ENCODE results near the gene HSPA9. TPM values are rescaled to one million over a fixed set of nuclear protein-coding genes. Genes with fewer than 3 reads are reported as not detected.

The HSPA9 gene
- polyA plus RNA-seq, 1 donor from 2014 or later = 280 TPM

GRCh38 chr5:138597661-138598400 is 22.6 kb upstream of the HSPA9 start:
- Histone ChIP-seq H3K27me3 (ENCODE audit: insufficient read depth, low read depth, low read length) (no peaks in the 10 kb centered on the region), H3K9ac (ENCODE audit: low read length) (no peak overlapping the region), H2AFZ (ENCODE audit: low read depth, low read length) (no peak overlapping the region), H3K9me3 (ENCODE audit: low read length) (no peaks in the 10 kb centered on the region), H3K4me3 (ENCODE audit: low read length) (no peak overlapping the region), H4K20me1 (ENCODE audit: insufficient read depth) (no peaks in the 10 kb centered on the region), H3K4me2 (ENCODE audit: low read length) (no peak overlapping the region), H3K36me3 (ENCODE audit: insufficient read depth, low read length) (no peaks in the 10 kb centered on the region), H3F3A (ENCODE audit: insufficient read depth, low read length, poor library complexity, severe bottlenecking) (no peaks in the 10 kb centered on the region), H3K9me2 (ENCODE audit: insufficient read depth, low read length) (no peaks in the 10 kb centered on the region), H3K27ac (ENCODE audit: low read length) (no peak overlapping the region), H3K79me2 (replicated peaks; ENCODE audit: insufficient read depth, low read length) (no peaks in the 10 kb centered on the region)
- TF ChIP-seq REST (IDR thresholded peaks at IDR 0.05; ENCODE audit: borderline replicate concordance) (no peak), CTCF (IDR thresholded peaks at IDR 0.05; ENCODE audit: poor library complexity, severe bottlenecking) (no peak)

- H3K4me3 ChIP-seq (ENCODE audit: low read length) = no peak overlapping the region
- H4K20me1 ChIP-seq (ENCODE audit: insufficient read depth) = no peaks in the 10 kb centered on the region
- no peaks in the 10 kb centered on the region for H3K36me3 ChIP-seq (ENCODE audit: insufficient read depth, low read length)
- no peaks in the 10 kb centered on the region for H3K27me3 ChIP-seq (ENCODE audit: insufficient read depth, low read depth, low read length)
- H3K4me2 ChIP-seq (ENCODE audit: low read length) = no peak overlapping the region
- no peak overlapping the region for H3K9ac ChIP-seq (ENCODE audit: low read length)
- H3K9me3 ChIP-seq (ENCODE audit: low read length) = no peaks in the 10 kb centered on the region
- no peak for TF ChIP-seq POLR2AphosphoS5 (IDR thresholded peaks at IDR 0.05)
- TF ChIP-seq CTCF (IDR thresholded peaks at IDR 0.05; ENCODE audit: poor library complexity, severe bottlenecking) = no peak
- no peak for TF ChIP-seq EP300 (conservative IDR thresholded peaks at IDR 0.05; ENCODE audit: poor library complexity, severe bottlenecking)
- no peak for TF ChIP-seq TAF1 (IDR thresholded peaks at IDR 0.05; ENCODE audit: low read depth)
- no peak for TF ChIP-seq MXI1 (conservative IDR thresholded peaks at IDR 0.05; ENCODE audit: poor library complexity, severe bottlenecking)
- no peaks in the 10 kb centered on the region for H3F3A ChIP-seq (ENCODE audit: insufficient read depth, low read length, poor library complexity, severe bottlenecking)
- H3K9me2 ChIP-seq (ENCODE audit: insufficient read depth, low read length) = no peaks in the 10 kb centered on the region
- no peak overlapping the region for H3K27ac ChIP-seq (ENCODE audit: low read length)
- H2AFZ ChIP-seq (ENCODE audit: low read depth, low read length) = no peak overlapping the region
- no peaks in the 10 kb centered on the region for H3K79me2 ChIP-seq (replicated peaks; ENCODE audit: insufficient read depth, low read length)
Observed at GRCh38 chr5:138596105-138596881, 21.1 kb upstream of the HSPA9 start.

Measured in neural cell (in vitro differentiated cells).